Colonic mucosa (tissue), 4 donors: Measurements from ENCODE around the gene CCDC197. TPM values are rescaled to one million over a fixed set of nuclear protein-coding genes. Genes with fewer than 3 reads are reported as not detected.

Experiments used
- DNase-seq: peaks from one replicate; pipeline ENCODE4 v3.0.0-alpha.2; 2020
- H3K27ac ChIP-seq: fragments of 200-600 bp; one replicate; pipeline ENCODE4 v1.8.0; 2021
- H3K27me3 ChIP-seq: fragments of 200-600 bp; one replicate; pipeline ENCODE4 v1.8.0; 2021
- H3K36me3 ChIP-seq: fragments of 200-600 bp; one replicate; pipeline ENCODE4 v1.8.0; 2021
- H3K4me1 ChIP-seq: fragments of 200-600 bp; one replicate; pipeline ENCODE4 v1.8.0; 2021; ENCODE audit warnings: mild to moderate bottlenecking
- H3K4me3 ChIP-seq: fragments of 200-600 bp; one replicate; pipeline ENCODE4 v1.8.0; 2021
- H3K9ac ChIP-seq, 2 donors: one replicate each; pipeline ENCODE4 v1.7.0; 2013; ENCODE audit warnings: control low read depth in 2 of 2, low read depth in 2 of 2, low read length in 2 of 2
- H3K9me3 ChIP-seq: fragments of 200-600 bp; one replicate; pipeline ENCODE4 v1.8.0; 2021
- CTCF ChIP-seq: fragments of 200-600 bp; IDR thresholded peaks from one replicate; pipeline ENCODE4 v1.8.0; 2022; ENCODE audit warnings: antibody characterized with exemption, mild to moderate bottlenecking
- intact Hi-C: fragments of 100-400 bp; cut with DNase I; formaldehyde crosslinking; loops from one replicate; pipeline ENCODE4 v1.14.1; 2022
- total RNA-seq, 2 donors: library from RNA; stranded (reverse); fragmentation: NEBNext Ultra II Directional in 1 of 2; extraction: Animal tissue kit (Norgen Biotek cat#: 25700) in 1 of 2; gene quantifications; one replicate each; pipeline ENCODE4 v1.2.1, GENCODE V29; 2021
- donor health status: healthy.
- donor health status: DM: no; HTN: no; CAD: no.
- donor health status: DM: no; HTN: no; CAD: no.

Gene CCDC197
- total RNA-seq, 2 donors from 2014 or later: not detected

- no peak overlapping the region for H3K4me3 ChIP-seq
- H3K36me3 ChIP-seq: no peaks in the 10 kb centered on the region
- no peak overlapping the region for H3K9ac ChIP-seq
- H3K9me3 ChIP-seq: no peaks in the 10 kb centered on the region
- H3K27me3 ChIP-seq: no peaks in the 10 kb centered on the region
- intact Hi-C loops: no loop called here
- no peak overlapping the region for H3K27ac ChIP-seq
- TF ChIP-seq CTCF: no peak
- no peak for DNase-seq
- no peaks in the 10 kb centered on the region for H3K4me1 ChIP-seq
Measured at GRCh38 chr14:93981316-93982229, 15.5 kb upstream of the CCDC197 start.

DNA sequence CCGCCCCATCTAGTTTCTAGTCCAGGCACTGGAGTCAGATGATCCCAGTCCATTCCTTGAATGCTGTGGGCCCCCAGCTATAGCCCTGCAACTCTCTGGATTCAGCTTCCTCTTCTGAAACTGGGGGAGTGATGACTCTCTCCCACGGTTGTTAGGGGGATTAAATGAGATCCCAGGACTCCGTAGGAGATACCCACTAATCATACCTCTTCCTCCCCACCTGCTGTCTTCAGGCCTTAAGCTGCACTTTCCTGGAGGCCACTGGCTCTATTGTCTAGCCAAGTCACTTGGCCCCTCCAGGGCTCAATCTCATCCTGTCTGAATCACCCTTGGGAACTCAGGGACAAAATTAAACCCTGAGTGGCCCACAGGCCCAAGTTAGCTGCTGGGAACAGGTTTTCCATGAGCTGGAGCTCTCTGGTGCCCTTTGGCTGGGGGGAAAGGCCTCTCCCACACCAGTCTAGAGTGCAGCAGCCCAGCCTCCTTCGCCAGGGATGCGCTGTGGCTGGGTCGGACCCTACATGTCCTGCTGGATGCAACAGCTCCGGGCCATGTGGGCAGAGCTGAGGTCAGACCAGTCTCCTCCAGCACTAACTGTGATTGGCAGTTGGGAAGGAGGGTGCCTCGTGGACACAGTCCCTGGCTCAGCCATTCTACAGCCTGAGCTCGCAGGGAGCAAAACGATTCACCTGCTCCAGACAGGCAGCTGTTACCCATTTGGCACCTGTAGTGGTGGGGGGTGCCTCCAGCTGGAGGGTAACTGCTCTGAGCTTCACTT is 14.7 kb upstream of the CCDC197 start:
- H3K27ac ChIP-seq: no peak overlapping the region
- intact Hi-C loops: no loop called here
- no peaks in the 10 kb centered on the region for H3K9me3 ChIP-seq

DNA sequence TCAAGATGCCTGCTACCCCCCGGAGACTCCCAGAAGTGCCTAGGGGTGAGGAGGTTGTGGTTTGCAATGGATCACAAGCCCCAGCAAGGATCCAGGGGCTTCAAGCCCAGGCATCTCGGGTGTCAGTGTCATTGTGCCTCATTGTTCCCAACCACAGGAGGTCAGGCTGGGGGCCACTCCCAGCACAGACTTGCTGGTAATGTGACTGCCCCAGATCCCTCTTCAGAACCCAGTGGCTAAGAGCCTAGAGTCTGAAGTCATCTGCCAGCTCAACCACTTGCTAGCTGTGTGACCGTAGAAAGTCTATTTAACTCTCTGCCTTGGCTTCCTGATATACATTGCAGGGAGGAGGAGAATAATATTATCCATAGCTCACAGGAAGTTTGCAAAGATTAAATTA is 13.0 kb upstream of the CCDC197 start:
- DNase-seq: no peak
- H3K27me3 ChIP-seq: no peaks in the 10 kb centered on the region
- H3K36me3 ChIP-seq: no peaks in the 10 kb centered on the region
- H3K9me3 ChIP-seq: no peaks in the 10 kb centered on the region
- no peak overlapping the region for H3K27ac ChIP-seq
- H3K9ac ChIP-seq: no peak overlapping the region
- intact Hi-C loops: no loop called here
- TF ChIP-seq CTCF: no peak
- H3K4me3 ChIP-seq: no peak overlapping the region
- no peaks in the 10 kb centered on the region for H3K4me1 ChIP-seq

More for the DNA sequence above, 14.7 kb upstream of the CCDC197 start:
- no peak overlapping the region for H3K9ac ChIP-seq
- no peak overlapping the region for H3K4me3 ChIP-seq
- DNase-seq: no peak
- H3K4me1 ChIP-seq: no peaks in the 10 kb centered on the region
- no peak for TF ChIP-seq CTCF
- no peaks in the 10 kb centered on the region for H3K36me3 ChIP-seq
- H3K27me3 ChIP-seq: no peaks in the 10 kb centered on the region

DNA sequence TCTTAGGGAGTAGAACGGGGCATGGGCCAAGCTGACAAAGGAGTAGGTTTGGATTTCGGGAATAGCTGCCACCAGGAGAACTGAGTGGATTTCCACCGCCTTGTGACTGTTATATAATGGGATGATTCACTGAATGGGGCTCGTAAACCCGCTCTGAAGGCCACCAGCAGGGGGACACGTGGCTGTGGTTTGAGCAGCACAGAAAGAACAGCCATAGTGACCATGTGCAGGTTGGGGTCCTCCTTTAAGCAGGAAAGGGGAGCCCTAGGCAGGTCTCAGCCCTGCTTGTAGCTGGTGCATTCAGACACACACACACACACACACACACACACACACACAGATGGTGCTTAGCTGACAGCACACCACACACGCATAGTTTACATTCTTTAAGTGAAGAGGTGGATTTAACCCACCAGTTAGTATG is 12.1 kb upstream of the CCDC197 start:
- H3K27me3 ChIP-seq: no peaks in the 10 kb centered on the region
- TF ChIP-seq CTCF: peak; percentile 11
- no peak overlapping the region for H3K27ac ChIP-seq
- no peaks in the 10 kb centered on the region for H3K4me1 ChIP-seq
- H3K9ac ChIP-seq: no peak overlapping the region
- no peaks in the 10 kb centered on the region for H3K36me3 ChIP-seq
- H3K9me3 ChIP-seq: no peaks in the 10 kb centered on the region
- peak; percentile 33 for DNase-seq
- intact Hi-C loops: no loop called here
- H3K4me3 ChIP-seq: no peak overlapping the region

- Histone ChIP-seq H3K27me3 (no peaks in the 10 kb centered on the region), H3K36me3 (no peaks in the 10 kb centered on the region), H3K27ac (no peak overlapping the region), H3K9ac (no peak overlapping the region), H3K9me3 (no peaks in the 10 kb centered on the region), H3K4me3 (no peak overlapping the region), H3K4me1 (no peaks in the 10 kb centered on the region)
- intact Hi-C loops: no loop called here
- DNase-seq: no peak
- no peak for TF ChIP-seq CTCF
Measured at GRCh38 chr14:93986955-93987354, 10.1 kb upstream of the CCDC197 start.
